Measurements from ENCODE around the gene PGM1. TPM values are rescaled to one million over a fixed set of nuclear protein-coding genes. Genes with fewer than 3 reads are reported as not detected.
"Not testable (repeated sequence)": the region's sequence is repeated elsewhere in the genome, so short reads cannot be mapped to it uniquely, and the experiment has no call there.

Gene PGM1
- total RNA-seq, 1 experiment from 2014 or later = 101 TPM

DNA sequence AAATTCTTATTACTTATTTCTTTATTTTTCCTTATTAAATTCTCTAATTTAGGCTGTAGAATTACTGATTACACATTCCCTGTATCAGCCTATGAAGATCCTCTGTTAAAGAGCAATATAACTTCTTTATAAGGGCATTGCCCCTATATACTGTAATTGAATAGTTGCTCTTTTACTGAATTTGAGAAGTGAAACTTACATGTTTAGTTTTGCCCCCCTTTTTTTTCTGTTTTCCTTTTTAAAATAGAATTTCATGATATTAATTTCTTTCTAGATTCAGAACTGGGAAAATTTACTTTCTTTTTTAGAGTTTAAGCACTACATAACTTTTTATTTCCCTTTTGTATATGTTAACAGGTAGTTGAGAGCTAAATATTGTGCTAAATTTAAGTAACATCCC, 29.5 kb upstream of the PGM1 start:
- ChIA-PET POLR2A (ENCODE audit: unreplicated experiment) (interaction anchor here (0.6 kb wide), 1 partner anchor 150 kb away, joined by 3 read pairs; no protein-coding TSS in a partner anchor), CTCF (no interaction called here)
- TF ChIP-seq EZH2 (IDR thresholded peaks at IDR 0.05; ENCODE audit: low read depth) (no peak), CTCF (conservative IDR thresholded peaks at IDR 0.05) (no peak)
- DNase-seq = no peak
- Histone ChIP-seq H3K4me3 (no peak overlapping the region), H3K27me3 (ENCODE audit: insufficient read depth, low read depth) (no peaks in the 10 kb centered on the region), H3K9me2 (ENCODE audit: insufficient read depth) (no peaks in the 10 kb centered on the region), H3K27ac (no peak overlapping the region), H4K20me1 (ENCODE audit: insufficient read depth) (no peaks in the 10 kb centered on the region), H3K36me3 (ENCODE audit: low read depth) (no peaks in the 10 kb centered on the region), H3K4me1 (replicated peaks; ENCODE audit: insufficient read depth) (no peaks in the 10 kb centered on the region), H3K9me3 (ENCODE audit: insufficient read depth, low read depth) (no peaks in the 10 kb centered on the region), H3K79me2 (ENCODE audit: low read depth) (no peaks in the 10 kb centered on the region), H2AFZ (no peak overlapping the region), H3F3A (ENCODE audit: insufficient read depth, low read depth) (no peaks in the 10 kb centered on the region), H3K4me2 (no peak overlapping the region)
- no TSS peak for BruUV-seq (replicated peaks)
- intact Hi-C loops (cut with micrococcal nuclease; ENCODE audit: unreplicated experiment) = no loop called here

GRCh38 chr1:63569068-63569467, 24.1 kb upstream of the PGM1 start:
- TF ChIP-seq EZH2 (IDR thresholded peaks at IDR 0.05; ENCODE audit: low read depth) (no peak), CTCF (conservative IDR thresholded peaks at IDR 0.05) (no peak)
- intact Hi-C loops (cut with micrococcal nuclease; ENCODE audit: unreplicated experiment) = no loop called here
- CTCF ChIA-PET = no interaction called here

DNA sequence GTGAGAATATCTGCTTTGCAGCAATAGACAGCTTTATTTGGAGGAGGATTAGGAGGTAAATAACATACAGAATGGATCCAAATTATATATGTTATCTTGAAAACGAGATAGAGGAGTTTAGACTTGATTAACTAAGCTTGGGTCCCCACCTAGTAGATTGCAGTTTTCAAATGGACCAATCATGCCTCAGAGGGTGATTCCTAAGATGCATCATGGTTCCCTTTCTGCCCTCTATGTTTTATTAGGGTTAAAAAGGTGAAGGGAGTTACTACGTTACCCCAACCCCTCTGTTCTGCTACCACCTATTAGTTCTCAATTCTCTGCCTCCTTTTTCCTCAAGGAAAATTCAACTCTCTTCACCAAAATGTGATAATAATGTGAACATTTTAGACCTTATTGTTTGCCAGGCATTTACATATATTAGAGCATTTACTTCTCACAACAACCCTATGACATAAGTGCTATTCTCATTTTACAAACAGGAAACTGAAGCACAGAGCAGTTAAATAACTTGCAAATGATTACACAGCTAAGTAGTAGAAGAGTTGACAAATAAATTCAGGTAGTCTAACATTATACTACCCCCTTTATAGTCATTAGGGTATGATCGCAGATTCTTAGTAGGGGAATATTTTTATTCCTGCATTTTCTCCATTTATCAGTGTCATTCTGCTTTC, 23.4 kb upstream of the PGM1 start:
- H3F3A ChIP-seq (ENCODE audit: insufficient read depth, low read depth) = no peaks in the 10 kb centered on the region
- H3K36me3 ChIP-seq (ENCODE audit: low read depth) = no peaks in the 10 kb centered on the region
- DNase-seq = no peak
- no peaks in the 10 kb centered on the region for H3K9me2 ChIP-seq (ENCODE audit: insufficient read depth)
- no peak for TF ChIP-seq CTCF (conservative IDR thresholded peaks at IDR 0.05)
- TF ChIP-seq EZH2 (IDR thresholded peaks at IDR 0.05; ENCODE audit: low read depth) = no peak
- no peak overlapping the region for H3K4me2 ChIP-seq
- H4K20me1 ChIP-seq (ENCODE audit: insufficient read depth) = no peaks in the 10 kb centered on the region
- H3K4me3 ChIP-seq = no peak overlapping the region
- H3K79me2 ChIP-seq (ENCODE audit: low read depth) = no peaks in the 10 kb centered on the region
- CTCF ChIA-PET = no interaction called here
- intact Hi-C loops (cut with micrococcal nuclease; ENCODE audit: unreplicated experiment) = no loop called here
- BruUV-seq (replicated peaks) = no TSS peak
- no peaks in the 10 kb centered on the region for H3K9me3 ChIP-seq (ENCODE audit: insufficient read depth, low read depth)
- no peaks in the 10 kb centered on the region for H3K27me3 ChIP-seq (ENCODE audit: insufficient read depth, low read depth)
- no peaks in the 10 kb centered on the region for H3K4me1 ChIP-seq (replicated peaks; ENCODE audit: insufficient read depth)
- POLR2A ChIA-PET (ENCODE audit: unreplicated experiment) = no interaction called here
- H3K27ac ChIP-seq = no peak overlapping the region
- no peak overlapping the region for H2AFZ ChIP-seq

More at GRCh38 chr1:63569068-63569467, 24.1 kb upstream of the PGM1 start:
- no peak overlapping the region for H3K27ac ChIP-seq
- POLR2A ChIA-PET (ENCODE audit: unreplicated experiment) = no interaction called here
- no peaks in the 10 kb centered on the region for H3K4me1 ChIP-seq (replicated peaks; ENCODE audit: insufficient read depth)
- no peak overlapping the region for H2AFZ ChIP-seq
- H4K20me1 ChIP-seq (ENCODE audit: insufficient read depth) = no peaks in the 10 kb centered on the region
- no peaks in the 10 kb centered on the region for H3K9me3 ChIP-seq (ENCODE audit: insufficient read depth, low read depth)
- no peaks in the 10 kb centered on the region for H3K79me2 ChIP-seq (ENCODE audit: low read depth)
- no peak overlapping the region for H3K4me2 ChIP-seq
- no peaks in the 10 kb centered on the region for H3F3A ChIP-seq (ENCODE audit: insufficient read depth, low read depth)
- BruUV-seq (replicated peaks) = no TSS peak
- H3K27me3 ChIP-seq (ENCODE audit: insufficient read depth, low read depth) = no peaks in the 10 kb centered on the region
- H3K36me3 ChIP-seq (ENCODE audit: low read depth) = no peaks in the 10 kb centered on the region
- DNase-seq = no peak
- no peaks in the 10 kb centered on the region for H3K9me2 ChIP-seq (ENCODE audit: insufficient read depth)
- no peak overlapping the region for H3K4me3 ChIP-seq

DNA sequence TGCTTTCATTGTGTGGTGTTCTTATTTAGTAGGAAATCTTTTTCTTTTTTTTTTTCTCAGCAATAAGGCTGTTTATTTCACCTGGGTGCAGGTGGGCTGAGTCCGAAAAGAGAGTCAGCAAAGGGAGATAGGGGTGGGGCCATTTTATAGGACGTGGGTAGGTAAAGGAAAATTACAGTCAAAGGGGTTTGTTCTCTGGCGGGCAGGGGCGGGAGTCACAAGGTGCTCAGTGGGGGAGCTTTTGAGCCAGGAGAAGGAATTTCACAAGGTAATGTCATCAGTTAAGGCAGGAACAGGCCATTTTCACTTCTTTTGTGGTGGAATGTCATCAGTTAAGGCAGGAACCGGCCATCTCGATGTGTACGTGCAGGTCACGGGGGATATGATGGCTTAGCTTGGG, 20.5 kb upstream of the PGM1 start:
- POLR2A ChIA-PET (ENCODE audit: unreplicated experiment); intact Hi-C loops (cut with micrococcal nuclease; ENCODE audit: unreplicated experiment); H3K4me3 ChIP-seq; CTCF ChIA-PET; H3K9me3 ChIP-seq (ENCODE audit: insufficient read depth, low read depth); H3K79me2 ChIP-seq (ENCODE audit: low read depth); H4K20me1 ChIP-seq (ENCODE audit: insufficient read depth); H3K4me2 ChIP-seq; H3K27me3 ChIP-seq (ENCODE audit: insufficient read depth, low read depth); DNase-seq; BruUV-seq (replicated peaks); H2AFZ ChIP-seq; H3K27ac ChIP-seq; H3K9me2 ChIP-seq (ENCODE audit: insufficient read depth); H3K36me3 ChIP-seq (ENCODE audit: low read depth); H3F3A ChIP-seq (ENCODE audit: insufficient read depth, low read depth); H3K4me1 ChIP-seq (replicated peaks; ENCODE audit: insufficient read depth): not testable (repeated sequence)

GRCh38 chr1:63574203-63574796, 18.9 kb upstream of the PGM1 start:
- H3K27ac ChIP-seq; H3K27me3 ChIP-seq (ENCODE audit: insufficient read depth, low read depth); H3K36me3 ChIP-seq (ENCODE audit: low read depth); H3K4me2 ChIP-seq; H3K9me3 ChIP-seq (ENCODE audit: insufficient read depth, low read depth); POLR2A ChIA-PET (ENCODE audit: unreplicated experiment); H3K79me2 ChIP-seq (ENCODE audit: low read depth); H3F3A ChIP-seq (ENCODE audit: insufficient read depth, low read depth); H4K20me1 ChIP-seq (ENCODE audit: insufficient read depth); DNase-seq; CTCF ChIA-PET; intact Hi-C loops (cut with micrococcal nuclease; ENCODE audit: unreplicated experiment); H2AFZ ChIP-seq; BruUV-seq (replicated peaks); H3K4me1 ChIP-seq (replicated peaks; ENCODE audit: insufficient read depth); H3K4me3 ChIP-seq; H3K9me2 ChIP-seq (ENCODE audit: insufficient read depth): not testable (repeated sequence)
